ENCODE data around the gene TMEM132E. TPM values are rescaled to one million over a fixed set of nuclear protein-coding genes. Genes with fewer than 3 reads are reported as not detected.

TMEM132E gene
- total and polyA plus RNA-seq, 12 donors: 0.07 to 1.1 (median 0.23) TPM; not detected in 1

DNA sequence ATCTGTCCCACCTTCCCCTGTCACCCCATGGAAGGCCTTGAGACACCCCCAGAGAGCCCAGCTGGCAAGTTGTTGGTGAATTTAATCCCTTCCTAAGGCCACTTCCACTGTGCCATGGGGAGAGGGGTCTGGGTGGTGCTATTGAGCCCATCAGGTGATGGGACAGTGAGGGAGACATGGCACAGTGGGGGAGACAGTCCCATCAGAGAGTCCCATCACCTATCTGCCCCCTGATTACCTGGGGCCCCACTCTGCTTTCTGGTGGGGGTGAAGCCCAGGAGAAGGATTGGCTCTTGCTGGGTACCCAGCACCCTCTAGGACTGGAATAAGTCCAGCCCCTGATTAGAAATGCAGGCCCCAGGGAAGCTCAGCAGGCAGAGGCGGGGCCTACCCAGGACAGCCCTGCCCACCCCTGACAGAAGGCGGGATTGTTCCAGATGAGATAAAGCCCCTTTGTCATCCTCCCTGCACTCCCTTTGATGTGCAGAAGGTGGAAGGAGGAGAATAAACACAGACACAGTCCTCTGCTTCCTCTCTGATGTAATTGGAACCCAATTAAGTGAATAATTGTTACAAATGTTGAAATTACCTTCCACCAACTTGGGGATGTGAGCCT lies 18.9 kb downstream of the TMEM132E start:
- DNase-seq: no peak
- H3K27ac ChIP-seq: no peak overlapping the region
- intact Hi-C loops (cut with DNase I): no loop called here
- TF ChIP-seq, protein P1, sequence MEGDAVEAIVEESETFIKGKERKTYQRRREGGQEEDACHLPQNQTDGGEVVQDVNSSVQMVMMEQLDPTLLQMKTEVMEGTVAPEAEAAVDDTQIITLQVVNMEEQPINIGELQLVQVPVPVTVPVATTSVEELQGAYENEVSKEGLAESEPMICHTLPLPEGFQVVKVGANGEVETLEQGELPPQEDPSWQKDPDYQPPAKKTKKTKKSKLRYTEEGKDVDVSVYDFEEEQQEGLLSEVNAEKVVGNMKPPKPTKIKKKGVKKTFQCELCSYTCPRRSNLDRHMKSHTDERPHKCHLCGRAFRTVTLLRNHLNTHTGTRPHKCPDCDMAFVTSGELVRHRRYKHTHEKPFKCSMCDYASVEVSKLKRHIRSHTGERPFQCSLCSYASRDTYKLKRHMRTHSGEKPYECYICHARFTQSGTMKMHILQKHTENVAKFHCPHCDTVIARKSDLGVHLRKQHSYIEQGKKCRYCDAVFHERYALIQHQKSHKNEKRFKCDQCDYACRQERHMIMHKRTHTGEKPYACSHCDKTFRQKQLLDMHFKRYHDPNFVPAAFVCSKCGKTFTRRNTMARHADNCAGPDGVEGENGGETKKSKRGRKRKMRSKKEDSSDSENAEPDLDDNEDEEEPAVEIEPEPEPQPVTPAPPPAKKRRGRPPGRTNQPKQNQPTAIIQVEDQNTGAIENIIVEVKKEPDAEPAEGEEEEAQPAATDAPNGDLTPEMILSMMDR (IDR thresholded peaks at IDR 0.05): no peak
- no peak for TF ChIP-seq POLR2A (IDR thresholded peaks at IDR 0.05)
- no peak overlapping the region for H3K4me3 ChIP-seq
- H3K9me3 ChIP-seq (replicated peaks in 1 of 3): no peaks in the 10 kb centered on the region
- peaks cover 6% of the 10 kb centered on the region for H3K27me3 ChIP-seq
- no peaks in the 10 kb centered on the region for H3K4me1 ChIP-seq (replicated peaks in 1 of 2)
- H3K36me3 ChIP-seq (replicated peaks in 1 of 2): no peaks in the 10 kb centered on the region
- 80 to 91% (median 82%) methylated on average over 2 of the region's 2 CpGs for WGBS, 4 donors

DNA sequence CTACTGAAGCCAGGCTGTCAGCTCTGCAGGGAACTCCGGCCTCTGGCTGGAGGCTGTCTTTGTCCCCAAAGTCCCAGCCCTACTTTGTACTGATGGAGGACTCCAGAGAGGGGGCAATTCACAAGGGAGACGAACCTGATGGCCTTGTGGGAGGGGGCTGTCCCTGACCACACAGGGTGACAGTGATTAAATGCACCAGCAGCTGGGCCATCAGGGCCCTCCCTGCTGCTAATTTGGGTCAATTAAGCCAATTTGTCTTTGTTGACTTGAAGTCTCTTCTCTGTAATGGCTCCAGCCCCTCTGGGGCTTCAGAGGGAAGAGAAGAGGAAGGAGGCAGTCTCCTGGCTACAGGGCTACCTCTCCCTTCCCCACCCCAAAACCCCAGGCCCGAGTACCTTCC lies 22.0 kb downstream of the TMEM132E start:
- H3K27ac ChIP-seq: no peak overlapping the region
- H3K36me3 ChIP-seq (replicated peaks in 1 of 2): no peaks in the 10 kb centered on the region
- intact Hi-C loops (cut with DNase I): no loop called here
- DNase-seq: no peak
- H3K9me3 ChIP-seq (replicated peaks in 1 of 3): no peaks in the 10 kb centered on the region
- no peaks in the 10 kb centered on the region for H3K4me1 ChIP-seq (replicated peaks in 1 of 2)
- H3K4me3 ChIP-seq: no peak overlapping the region
- 7 to 83% (median 55%) methylated on average over 2 to 3 of the region's 3 CpGs for WGBS, 4 donors
- no peaks in the 10 kb centered on the region for H3K27me3 ChIP-seq
- no peak for TF ChIP-seq POLR2A (IDR thresholded peaks at IDR 0.05)
- TF ChIP-seq, protein P1 (IDR thresholded peaks at IDR 0.05): no peak

DNA sequence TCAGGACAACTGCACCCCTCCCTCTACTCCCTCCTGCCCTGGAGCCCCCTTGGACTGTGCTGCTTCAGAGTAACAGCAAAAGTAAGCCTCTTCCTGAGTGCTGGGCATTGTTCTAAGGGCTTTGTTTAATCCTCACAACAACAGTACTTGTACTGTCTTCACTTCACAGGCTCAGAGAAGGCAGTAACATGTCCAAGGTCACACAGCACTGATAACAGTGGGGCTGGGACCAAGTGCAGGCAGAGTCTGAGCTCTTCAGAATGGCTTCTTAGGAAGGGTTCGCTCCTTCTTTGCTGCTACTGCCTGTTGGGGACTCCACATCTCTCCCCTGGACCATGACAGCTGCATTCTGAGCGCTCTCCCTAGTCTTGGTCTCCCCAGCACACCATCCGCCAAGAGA lies 24.6 kb downstream of the TMEM132E start:
- Histone ChIP-seq H3K27ac (no peak overlapping the region), H3K36me3 (replicated peaks in 1 of 2) (no peaks in the 10 kb centered on the region), H3K4me3 (no peak overlapping the region), H3K4me1 (replicated peaks in 1 of 2) (no peaks in the 10 kb centered on the region), H3K27me3 (no peaks in the 10 kb centered on the region), H3K9me3 (replicated peaks in 1 of 3) (no peaks in the 10 kb centered on the region)
- intact Hi-C loops (cut with DNase I): no loop called here
- TF ChIP-seq, protein P1 (IDR thresholded peaks at IDR 0.05): no peak
- no peak for TF ChIP-seq POLR2A (IDR thresholded peaks at IDR 0.05)
- 89 to 100% (median 92%) methylated on average over 2 to 3 of the region's 3 CpGs for WGBS, 4 donors
- DNase-seq: no peak

DNA sequence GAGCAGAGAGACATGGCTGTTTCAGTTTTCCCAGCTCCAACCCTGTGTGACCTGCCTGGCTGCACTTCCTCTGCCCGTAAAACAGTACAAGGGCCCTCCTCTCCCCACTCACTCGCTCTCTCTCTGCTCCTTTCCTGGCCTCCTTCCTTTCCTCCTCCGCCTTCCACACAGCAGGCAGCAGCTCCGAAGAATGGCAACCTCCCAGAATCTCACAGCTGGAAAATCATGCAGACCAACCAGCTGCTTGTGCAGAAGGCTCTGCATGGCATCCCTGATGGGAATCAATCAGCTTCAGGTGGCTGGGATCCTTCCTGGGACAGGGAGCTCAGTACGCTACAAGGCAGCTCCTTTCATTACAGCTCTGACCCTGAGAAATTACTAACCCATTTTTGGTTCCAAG lies 27.4 kb downstream of the TMEM132E start:
- no peak for TF ChIP-seq POLR2A (IDR thresholded peaks at IDR 0.05)
- TF ChIP-seq, protein P1 (IDR thresholded peaks at IDR 0.05): no peak
- 50 to 67% (median 56%) methylated on average over 5 of the region's 5 CpGs for WGBS, 4 donors
- intact Hi-C loops (cut with DNase I): no loop called here

More for the DNA sequence above, 27.4 kb downstream of the TMEM132E start:
- no peak for DNase-seq
- Histone ChIP-seq H3K4me3 (no peak overlapping the region), H3K27me3 (peaks cover 3% of the 10 kb centered on the region), H3K36me3 (replicated peaks in 1 of 2) (no peaks in the 10 kb centered on the region), H3K4me1 (replicated peaks in 1 of 2) (no peaks in the 10 kb centered on the region), H3K9me3 (replicated peaks in 1 of 3) (no peaks in the 10 kb centered on the region), H3K27ac (no peak overlapping the region)

Measured in adrenal gland (tissue), 12 donors.